PC-3 (cell line): ENCODE results near the gene CRELD1. TPM values are rescaled to one million over a fixed set of nuclear protein-coding genes. Genes with fewer than 3 reads are reported as not detected.

ENCODE experiments used
- ATAC-seq: fragments of 200-7000 bp; cut with Tn5 transposase; 2 replicates; pipeline ENCODE4 v1.9.1; 2020; ENCODE audit warnings: mild to moderate bottlenecking, moderate library complexity
- BruUV-seq: library from RNA; stranded (reverse); fragments of 400-500 nt; replicated peaks from 2 replicates; lab custom pipeline; 2021; lab: Mats Ljungman, UMichigan
- CTCF ChIA-PET: fragments of 300-600 bp; sonication (Branson Sonifier 250); formaldehyde crosslinking; loops from one replicate; lab custom pipeline; 2022; ENCODE audit warnings: antibody characterized with exemption; lab: Charles Lee
- POLR2A ChIA-PET: fragments of 300-600 bp; sonication (Branson Sonifier 250); formaldehyde crosslinking; loops from one replicate; lab custom pipeline; 2022; ENCODE audit warnings: antibody characterized with exemption; ENCODE audit not compliant: unreplicated experiment; lab: Charles Lee
- DNase-seq: peaks from one replicate; pipeline ENCODE4 v3.0.0-alpha.2; 2015
- H2AFZ ChIP-seq: fragments of 300-600 bp; sonication (generic); 2 replicates; pipeline ENCODE4 v1.6.0; 2016; ENCODE audit warnings: antibody characterized with exemption, low read length
- H3F3A ChIP-seq: fragments of 300-600 bp; sonication (generic); one replicate; pipeline ENCODE4 v1.6.0; 2017; ENCODE audit warnings: antibody characterized with exemption, low read length, control low read depth, mild to moderate bottlenecking; ENCODE audit not compliant: unreplicated experiment
- H3K27ac ChIP-seq: fragments of 300-600 bp; sonication (generic); 2 replicates; pipeline ENCODE4 v1.5.1; 2016; ENCODE audit warnings: mild to moderate bottlenecking, low read length
- H3K27me3 ChIP-seq: fragments of 300-600 bp; sonication (generic); 2 replicates; pipeline ENCODE4 v1.6.1; 2016; ENCODE audit warnings: low read length, mixed read lengths
- H3K36me3 ChIP-seq: fragments of 300-600 bp; sonication (generic); 2 replicates; pipeline ENCODE4 v1.6.1; 2016; ENCODE audit warnings: low read depth, mixed run types, low read length, mixed read lengths
- H3K4me1 ChIP-seq: fragments of 300-600 bp; sonication (generic); 2 replicates; pipeline ENCODE4 v1.5.1; 2016; ENCODE audit warnings: low read length; ENCODE audit not compliant: insufficient read depth
- H3K4me2 ChIP-seq: fragments of 300-600 bp; sonication (generic); 2 replicates; pipeline ENCODE4 v1.6.0; 2016; ENCODE audit warnings: low read length
- H3K4me3 ChIP-seq: fragments of 300-600 bp; sonication (generic); 2 replicates; pipeline ENCODE4 v1.5.1; 2016; ENCODE audit warnings: mild to moderate bottlenecking, low read length, mixed read lengths
- H3K79me2 ChIP-seq: fragments of 300-600 bp; sonication (generic); 2 replicates; pipeline ENCODE4 v1.6.1; 2017; ENCODE audit warnings: low read length, mixed read lengths
- H3K9ac ChIP-seq: fragments of 300-600 bp; sonication (generic); 2 replicates; pipeline ENCODE4 v1.6.0; 2016; ENCODE audit warnings: mild to moderate bottlenecking, low read length
- H3K9me2 ChIP-seq: fragments of 300-600 bp; sonication (generic); replicated peaks from 2 replicates; pipeline ENCODE4 v1.6.1; 2016; ENCODE audit warnings: mixed run types, low read length, mixed read lengths
- H3K9me3 ChIP-seq: fragments of 300-600 bp; sonication (generic); 2 replicates; pipeline ENCODE4 v1.6.1; 2016; ENCODE audit warnings: low read length, mixed read lengths
- H4K20me1 ChIP-seq: fragments of 300-600 bp; sonication (generic); 2 replicates; pipeline ENCODE4 v1.6.1; 2016; ENCODE audit warnings: low read length, mixed read lengths
- EZH2 ChIP-seq: fragments of 300-600 bp; sonication (generic); IDR thresholded peaks from one replicate; pipeline ENCODE4 v1.6.1; 2017; ENCODE audit warnings: antibody characterized with exemption, mild to moderate bottlenecking, low read length; ENCODE audit not compliant: unreplicated experiment
- EZH2phosphoT487 ChIP-seq: fragments of 300-600 bp; sonication (generic); IDR thresholded peaks from 2 replicates; pipeline ENCODE4 v1.6.1; 2018; ENCODE audit warnings: mild to moderate bottlenecking, antibody characterized with exemption, low read length, borderline replicate concordance
- intact Hi-C: fragments of 100-400 bp; cut with micrococcal nuclease; formaldehyde crosslinking; loops from 2 replicates; pipeline ENCODE4 v1.9.0; 2023
- total RNA-seq: library from RNA; depleted of rRNA; stranded (reverse); fragments of >200 nt; gene quantifications from 2 replicates; pipeline ENCODE4 v1.2.3, GENCODE V29; 2014
- TF ChIP-seq, protein P1 (sequence below): fragments of 300-600 bp; sonication (generic); conservative IDR thresholded peaks from 2 replicates; pipeline ENCODE4 v1.5.1; 2017; ENCODE audit warnings: antibody characterized with exemption, low read depth, mild to moderate bottlenecking, low read length

Gene CRELD1
- total RNA-seq, 1 experiment from 2014 or later, result 22.0 TPM

DNA sequence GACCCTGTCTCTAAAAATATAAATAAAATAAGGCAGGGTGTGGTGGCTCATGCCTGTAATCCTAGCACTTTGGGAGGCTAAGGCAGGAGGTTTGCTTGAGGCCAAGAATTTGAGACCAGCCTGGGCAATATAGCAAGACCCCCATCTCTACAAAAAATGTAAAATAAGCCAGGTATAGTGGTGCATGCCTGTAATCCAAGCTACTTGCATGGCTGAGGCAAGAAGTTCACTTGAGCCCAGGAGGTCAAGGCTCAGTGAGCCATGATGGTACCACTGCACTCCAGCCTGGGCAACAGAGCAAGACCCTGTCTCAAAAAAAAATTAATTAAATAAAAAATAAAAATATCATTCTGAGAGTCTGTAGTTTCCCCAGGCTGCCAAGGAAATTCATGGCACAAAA, 47.3 kb upstream of the CRELD1 start:
- TF ChIP-seq EZH2phosphoT487 (no peak), EZH2 (no peak)
- TF ChIP-seq, protein P1, sequence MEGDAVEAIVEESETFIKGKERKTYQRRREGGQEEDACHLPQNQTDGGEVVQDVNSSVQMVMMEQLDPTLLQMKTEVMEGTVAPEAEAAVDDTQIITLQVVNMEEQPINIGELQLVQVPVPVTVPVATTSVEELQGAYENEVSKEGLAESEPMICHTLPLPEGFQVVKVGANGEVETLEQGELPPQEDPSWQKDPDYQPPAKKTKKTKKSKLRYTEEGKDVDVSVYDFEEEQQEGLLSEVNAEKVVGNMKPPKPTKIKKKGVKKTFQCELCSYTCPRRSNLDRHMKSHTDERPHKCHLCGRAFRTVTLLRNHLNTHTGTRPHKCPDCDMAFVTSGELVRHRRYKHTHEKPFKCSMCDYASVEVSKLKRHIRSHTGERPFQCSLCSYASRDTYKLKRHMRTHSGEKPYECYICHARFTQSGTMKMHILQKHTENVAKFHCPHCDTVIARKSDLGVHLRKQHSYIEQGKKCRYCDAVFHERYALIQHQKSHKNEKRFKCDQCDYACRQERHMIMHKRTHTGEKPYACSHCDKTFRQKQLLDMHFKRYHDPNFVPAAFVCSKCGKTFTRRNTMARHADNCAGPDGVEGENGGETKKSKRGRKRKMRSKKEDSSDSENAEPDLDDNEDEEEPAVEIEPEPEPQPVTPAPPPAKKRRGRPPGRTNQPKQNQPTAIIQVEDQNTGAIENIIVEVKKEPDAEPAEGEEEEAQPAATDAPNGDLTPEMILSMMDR, result no peak
- H3K27me3 ChIP-seq, result no peaks in the 10 kb centered on the region
- no peaks in the 10 kb centered on the region for H3K36me3 ChIP-seq
- peaks cover 15% of the 10 kb centered on the region for H3K4me1 ChIP-seq
- H3K79me2 ChIP-seq, result peaks cover 9% of the 10 kb centered on the region
- no peak overlapping the region for H3K4me3 ChIP-seq
- DNase-seq (no peak), ATAC-seq (no peak)
- BruUV-seq, result no TSS peak
- no peaks in the 10 kb centered on the region for H4K20me1 ChIP-seq
- intact Hi-C loops, result no loop called here
- H3F3A ChIP-seq, result peaks cover 4% of the 10 kb centered on the region
- H2AFZ ChIP-seq, result no peak overlapping the region
- ChIA-PET CTCF (no interaction called here), POLR2A (no interaction called here)
- H3K9me2 ChIP-seq, result no peaks in the 10 kb centered on the region
- no peak overlapping the region for H3K4me2 ChIP-seq
- H3K9me3 ChIP-seq, result no peaks in the 10 kb centered on the region
- H3K9ac ChIP-seq, result no peak overlapping the region
- H3K27ac ChIP-seq, result no peak overlapping the region

DNA sequence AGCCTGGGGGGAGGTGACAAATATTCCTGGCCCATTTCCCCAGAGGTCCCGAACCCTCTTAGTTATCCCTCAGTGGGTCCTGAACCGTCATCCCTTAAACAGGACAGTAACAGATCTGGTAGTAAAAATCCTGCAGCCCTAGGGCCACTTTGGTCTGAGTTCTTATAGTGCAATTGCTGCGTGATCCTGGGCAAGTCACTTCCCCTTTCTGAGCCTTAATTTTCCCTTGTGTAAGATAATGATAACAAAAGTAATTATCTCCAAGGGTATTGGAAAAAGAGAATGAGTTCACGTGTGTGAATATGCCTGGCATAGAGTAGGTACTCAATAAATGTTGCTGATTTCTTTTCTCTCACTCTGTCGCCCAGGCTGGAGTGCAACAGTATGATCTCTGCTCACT, 46.2 kb upstream of the CRELD1 start:
- Histone ChIP-seq H3K79me2 (peaks cover 20% of the 10 kb centered on the region), H3K36me3 (no peaks in the 10 kb centered on the region), H3K4me3 (no peak overlapping the region), H3K4me2 (no peak overlapping the region), H2AFZ (no peak overlapping the region), H3K27ac (no peak overlapping the region), H3K9ac (no peak overlapping the region), H4K20me1 (no peaks in the 10 kb centered on the region), H3K9me2 (no peaks in the 10 kb centered on the region), H3K27me3 (no peaks in the 10 kb centered on the region), H3K4me1 (peaks cover 21% of the 10 kb centered on the region), H3K9me3 (no peaks in the 10 kb centered on the region), H3F3A (peaks cover 4% of the 10 kb centered on the region)
- ATAC-seq (no peak), DNase-seq (no peak)
- TF ChIP-seq, protein P1, result no peak
- TF ChIP-seq EZH2 (no peak), EZH2phosphoT487 (no peak)
- no TSS peak for BruUV-seq
- intact Hi-C loops, result no loop called here
- ChIA-PET POLR2A (no interaction called here), CTCF (no interaction called here)

DNA sequence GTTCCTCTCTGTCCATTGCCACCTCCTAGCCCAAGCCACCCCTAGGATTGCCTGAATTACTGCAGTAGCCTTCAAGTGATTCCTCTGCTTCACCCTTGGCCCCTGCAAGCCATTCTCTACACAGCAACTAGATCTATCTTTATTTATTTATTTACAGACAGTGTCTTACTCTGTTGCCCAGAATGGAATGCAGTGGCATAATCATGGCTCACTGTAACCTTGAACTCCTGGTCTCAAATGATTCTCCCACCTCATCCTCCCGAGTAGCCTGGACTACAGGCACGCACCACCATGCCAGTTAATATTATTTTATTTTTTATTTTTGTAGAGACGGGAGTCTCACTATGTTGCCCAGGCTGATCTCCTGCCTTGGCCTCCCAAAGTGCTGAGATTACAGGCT, 45.1 kb upstream of the CRELD1 start:
- peaks cover 31% of the 10 kb centered on the region for H3K79me2 ChIP-seq
- POLR2A ChIA-PET, result no interaction called here
- no peak overlapping the region for H3K4me2 ChIP-seq
- no peaks in the 10 kb centered on the region for H3K9me2 ChIP-seq
- no peaks in the 10 kb centered on the region for H3K27me3 ChIP-seq
- H3F3A ChIP-seq, result peaks cover 8% of the 10 kb centered on the region
- no peak overlapping the region for H2AFZ ChIP-seq
- H3K4me1 ChIP-seq, result peaks cover 31% of the 10 kb centered on the region
- no peak for TF ChIP-seq EZH2phosphoT487
- no peak for TF ChIP-seq EZH2
- TF ChIP-seq, protein P1, result no peak
- intact Hi-C loops, result no loop called here
- ATAC-seq, result no peak
- no peaks in the 10 kb centered on the region for H4K20me1 ChIP-seq
- CTCF ChIA-PET, result no interaction called here
- no peak overlapping the region for H3K27ac ChIP-seq
- BruUV-seq, result no TSS peak
- no peak overlapping the region for H3K9ac ChIP-seq
- no peaks in the 10 kb centered on the region for H3K9me3 ChIP-seq
- DNase-seq, result no peak
- no peak overlapping the region for H3K4me3 ChIP-seq
- H3K36me3 ChIP-seq, result peaks cover 9% of the 10 kb centered on the region; the same call in 1 of the 2 replicates
